SH-SY5Y (cell line): Measurements from ENCODE around the gene KIF2A.

ENCODE experiments used
- GATA2 ChIP-seq: IDR thresholded peaks from 2 replicates; pipeline ENCODE4 v1.6.1; 2011; ENCODE audit warnings: mild to moderate bottlenecking, low read depth, low read length
- GATA3 ChIP-seq: IDR thresholded peaks from 2 replicates; pipeline ENCODE4 v1.6.1; 2011; ENCODE audit warnings: low read depth, mild to moderate bottlenecking, low read length, moderate library complexity

The KIF2A gene

DNA sequence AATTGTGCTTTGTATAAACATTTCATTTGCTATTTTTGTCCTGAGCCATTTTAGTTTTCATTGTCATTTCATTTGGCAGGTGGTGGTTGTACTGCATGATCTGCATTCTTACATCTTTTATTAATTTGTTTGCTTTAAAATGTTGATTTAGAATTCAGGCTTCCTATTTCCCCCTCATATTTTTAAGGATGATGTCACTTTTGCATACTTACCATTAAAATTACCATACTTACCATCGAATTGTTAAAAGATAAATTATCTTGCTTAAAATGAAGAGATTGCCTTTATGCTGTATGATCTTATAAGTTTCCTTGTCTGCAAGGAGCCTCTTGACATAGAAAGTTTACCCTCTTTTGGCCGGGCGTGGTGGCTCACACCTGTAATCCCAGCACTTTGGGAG, 66.6 kb downstream of the KIF2A start:
- TF ChIP-seq GATA2 = no peak
- TF ChIP-seq GATA3 = no peak

- TF ChIP-seq GATA2 (no peak), GATA3 (no peak)
These were observed 67.4 kb downstream of the KIF2A start for GRCh38 chr5:62373382-62373781.

- TF ChIP-seq GATA3 (no peak), GATA2 (no peak)
These were observed 68.1 kb downstream of the KIF2A start for GRCh38 chr5:62374090-62374489.

DNA sequence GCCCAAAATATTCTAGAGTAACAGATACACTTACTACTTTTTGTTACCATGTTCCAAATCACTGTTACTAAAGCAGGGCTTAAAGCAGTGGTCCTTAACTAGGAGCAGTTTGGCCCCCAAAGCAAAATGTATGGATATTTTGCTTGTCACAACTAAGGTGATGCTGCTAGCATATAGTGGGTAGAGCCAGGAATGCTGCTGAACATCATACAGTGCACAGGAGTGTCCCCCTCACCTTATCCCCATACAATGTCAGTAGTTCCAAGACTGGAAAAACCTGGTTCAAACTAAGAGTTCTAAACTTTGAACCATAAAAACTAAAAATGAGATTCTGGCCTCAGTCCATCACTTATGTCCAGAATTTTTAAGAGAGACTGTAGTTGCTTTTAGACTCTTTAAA, 69.6 kb downstream of the KIF2A start:
- no peak for TF ChIP-seq GATA3
- no peak for TF ChIP-seq GATA2

GRCh38 chr5:62376064-62376463, 70.1 kb downstream of the KIF2A start:
- no peak for TF ChIP-seq GATA2
- no peak for TF ChIP-seq GATA3

DNA sequence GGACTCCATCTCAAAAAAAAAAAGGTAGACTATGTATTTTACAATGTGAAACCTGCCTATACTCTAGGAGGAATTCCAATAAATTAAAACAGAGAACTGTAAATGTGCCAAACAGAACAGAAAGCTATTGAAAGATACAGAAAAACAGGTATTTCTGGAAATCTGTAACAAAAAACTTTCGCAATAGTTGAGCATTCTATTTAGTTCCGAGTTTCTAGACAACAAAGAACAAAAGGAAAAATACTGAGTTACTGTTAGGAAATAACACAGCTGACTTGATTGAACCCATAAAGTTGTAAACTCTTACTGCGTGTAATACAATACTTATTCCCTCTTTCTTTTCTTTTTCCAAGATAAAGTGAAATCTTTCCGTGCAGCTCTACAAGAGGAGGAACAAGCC, 79.1 kb downstream of the KIF2A start:
- TF ChIP-seq GATA3 (no peak), GATA2 (no peak)

- TF ChIP-seq GATA2 = no peak
- TF ChIP-seq GATA3 = no peak
These were observed 79.9 kb downstream of the KIF2A start for GRCh38 chr5:62385816-62386400.

- TF ChIP-seq GATA2 (no peak), GATA3 (no peak)
These were observed 80.8 kb downstream of the KIF2A start for GRCh38 chr5:62386824-62387223.

- no peak for TF ChIP-seq GATA2
- no peak for TF ChIP-seq GATA3
These were observed 89.4 kb downstream of the KIF2A start for GRCh38 chr5:62395210-62395950.

DNA sequence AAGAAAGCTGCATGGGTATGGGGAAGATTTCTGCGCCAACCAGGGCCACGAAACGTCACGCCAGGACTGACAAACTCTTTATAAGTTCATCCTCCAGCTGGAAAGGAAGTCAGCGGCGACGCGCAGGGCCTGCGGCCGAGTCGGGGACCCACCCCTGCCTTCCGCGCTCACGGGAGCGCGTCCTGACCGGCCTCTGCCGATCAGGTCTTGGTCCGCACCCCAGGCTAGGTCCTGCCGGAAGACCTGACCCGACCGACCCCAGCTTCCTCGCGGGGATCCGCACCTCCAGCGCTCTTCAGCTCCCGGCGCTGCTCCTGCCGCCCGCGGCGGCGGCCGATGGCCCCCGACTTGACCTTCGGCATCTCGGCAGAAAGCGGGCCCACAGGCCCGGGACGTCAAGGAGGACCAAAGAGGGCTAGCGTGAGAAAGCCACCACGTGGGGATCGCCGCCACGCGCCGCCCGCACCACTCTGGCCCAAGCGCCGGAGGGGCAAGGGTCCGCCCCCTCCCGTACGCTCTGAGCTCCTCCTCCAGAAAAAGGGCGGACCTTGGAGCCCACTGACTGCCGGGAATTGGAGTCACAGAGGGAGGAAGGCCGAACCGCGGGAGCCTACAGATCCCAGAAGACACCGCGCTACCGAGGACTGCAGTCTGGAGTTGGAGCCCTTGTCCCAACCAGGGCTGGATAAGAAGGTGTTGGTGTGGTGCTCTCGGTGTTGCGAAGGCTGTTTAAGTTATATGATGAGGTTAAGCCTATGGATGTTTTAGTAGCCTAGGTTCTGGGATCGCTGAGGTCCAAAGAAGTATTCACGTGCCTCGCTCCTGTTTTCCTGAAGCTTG, 97.6 kb downstream of the KIF2A start, which contains the start of gene DIMT1:
Gene DIMT1 (minus strand): TSS at position 495 of the 840 bp plus-strand sequence. CDS start 133 bp downstream, at position 362.
- TF ChIP-seq GATA2 = no peak
- TF ChIP-seq GATA3 = no peak

- TF ChIP-seq GATA2 (0 out of 2 replicates have a peak, but pooled peaks have one; percentile 4), GATA3 (no peak)
These were observed 106.7 kb downstream of the KIF2A start, which contains the start of gene IPO11 for GRCh38 chr5:62412549-62413329. Gene IPO11 (plus strand): TSS chr5:62412763. CDS start chr5:62437280, 24,517 bp downstream.

GRCh38 chr5:62413711-62414110, 107.7 kb downstream of the KIF2A start:
- TF ChIP-seq GATA3 (no peak), GATA2 (no peak)

GRCh38 chr5:62418462-62419076, 112.6 kb downstream of the KIF2A start:
- no peak for TF ChIP-seq GATA3
- TF ChIP-seq GATA2 = no peak
